Progenitor cell of endocrine pancreas (in vitro differentiated cells): ENCODE results near the gene NEDD8. TPM values are rescaled to one million over a fixed set of nuclear protein-coding genes. Genes with fewer than 3 reads are reported as not detected.
A peak's percentile ranks its signal among the peaks of the same experiment; 100 is the strongest.

Source experiments
- DNase-seq: peaks from one replicate; pipeline ENCODE4 v3.0.0; 2021; ENCODE audit warnings: low spot score; ENCODE audit not compliant: unreplicated experiment
- H3K27ac Mint-ChIP-seq: 2 replicates; pipeline ENCODE4 v1.8.0; 2021; ENCODE audit warnings: mild to moderate bottlenecking, moderate library complexity, mixed read lengths
- H3K27me3 Mint-ChIP-seq: 2 replicates; pipeline ENCODE4 v1.8.0; 2021; ENCODE audit warnings: mixed read lengths
- H3K36me3 Mint-ChIP-seq: 2 replicates; pipeline ENCODE4 v1.8.0; 2022; ENCODE audit warnings: mixed read lengths; ENCODE audit not compliant: insufficient read depth
- H3K4me1 Mint-ChIP-seq: 2 replicates; pipeline ENCODE4 v1.8.0; 2021; ENCODE audit warnings: low read depth, mixed read lengths
- H3K4me3 Mint-ChIP-seq: 2 replicates; pipeline ENCODE4 v1.8.0; 2021; ENCODE audit warnings: low read depth, mild to moderate bottlenecking, moderate library complexity, mixed read lengths
- H3K9me3 Mint-ChIP-seq: 2 replicates; pipeline ENCODE4 v1.8.0; 2021; ENCODE audit warnings: low read depth, mixed read lengths
- total RNA-seq: library from RNA; stranded (reverse); gene quantifications from 2 replicates; pipeline ENCODE4 v1.2.1, GENCODE V29; 2021
- TF ChIP-seq, protein P1 (sequence below): fragments of 200-600 bp; sonication (generic); IDR thresholded peaks from one replicate; pipeline ENCODE4 v1.5.0; 2021; ENCODE audit warnings: antibody characterized with exemption, mild to moderate bottlenecking; ENCODE audit not compliant: unreplicated experiment

NEDD8 gene
- total RNA-seq, 1 donor from 2014 or later = 161 TPM

DNA sequence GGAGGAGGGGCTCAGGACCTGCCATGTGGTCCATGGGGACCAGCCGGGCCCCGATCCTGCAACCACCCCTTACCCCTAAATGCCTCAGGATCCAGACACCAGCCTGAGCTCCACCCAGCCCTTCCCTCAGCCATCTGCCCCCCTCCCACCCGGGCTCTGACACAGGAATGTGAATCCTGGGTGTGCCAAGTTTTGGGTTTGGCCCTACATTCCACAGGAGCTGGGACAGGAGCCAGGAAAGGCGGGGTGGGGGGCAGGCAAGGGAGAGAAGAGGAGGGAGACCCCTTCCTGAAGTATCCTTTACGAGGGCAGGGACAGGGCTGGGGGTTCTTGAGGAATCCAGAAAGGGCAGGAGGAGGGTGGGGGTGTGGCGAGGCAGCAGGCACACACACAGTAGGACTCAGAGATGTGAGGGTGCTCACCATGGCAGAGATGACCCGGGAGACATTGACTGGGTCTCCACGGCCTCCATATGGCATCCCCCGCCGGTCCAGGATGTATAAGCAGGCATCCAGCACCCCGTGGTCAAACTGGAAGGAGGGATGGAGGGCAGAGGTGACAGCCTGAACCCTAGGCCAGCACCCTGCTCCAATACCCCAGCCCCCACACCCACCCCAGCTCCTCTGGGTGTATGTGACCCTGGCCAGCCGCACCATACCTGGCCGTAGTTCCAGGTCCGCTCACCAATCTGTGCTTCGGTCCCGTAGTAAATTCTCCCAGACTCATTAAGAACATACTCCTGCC lies 27.3 kb upstream of the NEDD8 start:
- no peak for DNase-seq
- no peak overlapping the region for H3K4me3 Mint-ChIP-seq
- H3K36me3 Mint-ChIP-seq = no peaks in the 10 kb centered on the region
- H3K27me3 Mint-ChIP-seq = no peaks in the 10 kb centered on the region
- H3K9me3 Mint-ChIP-seq = no peaks in the 10 kb centered on the region
- H3K4me1 Mint-ChIP-seq = no peaks in the 10 kb centered on the region
- peak overlapping the region; percentile 16 for H3K27ac Mint-ChIP-seq
- TF ChIP-seq, protein P1, sequence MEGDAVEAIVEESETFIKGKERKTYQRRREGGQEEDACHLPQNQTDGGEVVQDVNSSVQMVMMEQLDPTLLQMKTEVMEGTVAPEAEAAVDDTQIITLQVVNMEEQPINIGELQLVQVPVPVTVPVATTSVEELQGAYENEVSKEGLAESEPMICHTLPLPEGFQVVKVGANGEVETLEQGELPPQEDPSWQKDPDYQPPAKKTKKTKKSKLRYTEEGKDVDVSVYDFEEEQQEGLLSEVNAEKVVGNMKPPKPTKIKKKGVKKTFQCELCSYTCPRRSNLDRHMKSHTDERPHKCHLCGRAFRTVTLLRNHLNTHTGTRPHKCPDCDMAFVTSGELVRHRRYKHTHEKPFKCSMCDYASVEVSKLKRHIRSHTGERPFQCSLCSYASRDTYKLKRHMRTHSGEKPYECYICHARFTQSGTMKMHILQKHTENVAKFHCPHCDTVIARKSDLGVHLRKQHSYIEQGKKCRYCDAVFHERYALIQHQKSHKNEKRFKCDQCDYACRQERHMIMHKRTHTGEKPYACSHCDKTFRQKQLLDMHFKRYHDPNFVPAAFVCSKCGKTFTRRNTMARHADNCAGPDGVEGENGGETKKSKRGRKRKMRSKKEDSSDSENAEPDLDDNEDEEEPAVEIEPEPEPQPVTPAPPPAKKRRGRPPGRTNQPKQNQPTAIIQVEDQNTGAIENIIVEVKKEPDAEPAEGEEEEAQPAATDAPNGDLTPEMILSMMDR = no peak

DNA sequence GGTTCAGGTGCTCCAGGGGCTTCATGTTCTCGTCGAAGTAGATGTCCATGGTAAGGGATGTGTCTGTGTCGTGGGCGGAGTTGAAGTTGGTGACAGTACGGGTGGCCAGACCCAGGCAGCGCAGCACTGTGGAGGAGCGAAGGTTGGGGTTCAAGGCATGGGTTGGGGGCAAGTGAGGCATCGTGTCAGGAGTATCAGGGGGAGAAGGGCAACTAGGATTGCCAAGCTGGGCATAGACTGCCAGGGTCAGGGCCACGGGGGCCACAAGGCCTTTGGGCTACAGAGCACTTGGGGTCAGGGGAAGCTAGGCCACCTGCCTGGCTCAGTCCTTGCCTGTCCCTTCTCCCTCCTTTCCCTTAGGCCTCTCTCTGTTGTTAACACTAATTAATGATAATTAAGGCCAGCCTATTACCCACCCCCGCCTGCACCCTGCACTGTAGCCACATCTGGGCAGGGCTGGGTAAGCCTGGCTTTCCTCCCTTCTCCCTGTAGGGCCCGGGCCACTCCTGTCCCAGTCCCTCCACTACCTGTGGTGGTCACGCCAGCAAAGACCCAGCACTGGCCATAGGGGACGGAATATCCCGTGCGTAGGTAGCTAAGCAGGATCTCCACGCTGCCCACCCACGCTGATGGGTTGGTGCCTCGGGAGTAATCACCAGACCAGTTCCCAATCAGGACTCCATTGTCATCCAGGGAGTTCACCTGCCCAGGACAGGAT lies 26.5 kb upstream of the NEDD8 start:
- H3K4me3 Mint-ChIP-seq = no peak overlapping the region
- no peaks in the 10 kb centered on the region for H3K4me1 Mint-ChIP-seq
- H3K27me3 Mint-ChIP-seq = no peaks in the 10 kb centered on the region
- no peak for DNase-seq
- no peaks in the 10 kb centered on the region for H3K36me3 Mint-ChIP-seq
- no peak overlapping the region for H3K27ac Mint-ChIP-seq
- no peaks in the 10 kb centered on the region for H3K9me3 Mint-ChIP-seq
- TF ChIP-seq, protein P1 = no peak

GRCh38 chr14:24258119-24258518 lies 26.0 kb upstream of the NEDD8 start:
- Mint-ChIP-seq H3K27me3 (no peaks in the 10 kb centered on the region), H3K4me3 (no peak overlapping the region), H3K27ac (no peak overlapping the region), H3K9me3 (no peaks in the 10 kb centered on the region), H3K4me1 (no peaks in the 10 kb centered on the region), H3K36me3 (no peaks in the 10 kb centered on the region)
- no peak for DNase-seq
- TF ChIP-seq, protein P1 = no peak

DNA sequence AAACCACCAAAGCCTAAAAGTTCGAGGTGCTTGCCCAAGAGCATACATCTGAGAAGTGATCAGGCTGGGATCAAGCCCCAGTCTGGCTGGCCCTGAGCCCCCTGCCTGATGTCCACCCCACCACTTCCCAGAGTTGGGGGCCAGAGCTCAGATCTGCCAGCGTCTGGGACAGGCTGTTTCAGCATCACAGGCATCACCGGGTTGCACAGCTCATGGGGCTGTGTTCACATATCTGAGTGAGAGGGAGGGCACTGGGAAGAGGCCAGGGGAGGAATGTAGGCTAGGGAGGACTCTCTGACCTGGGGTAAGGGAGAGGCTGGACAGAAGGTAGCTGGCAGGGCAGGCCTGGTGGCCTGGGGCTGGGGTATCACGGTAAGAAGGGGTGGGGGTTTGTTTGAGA lies 24.8 kb upstream of the NEDD8 start:
- Mint-ChIP-seq H3K27ac (no peak overlapping the region), H3K27me3 (no peaks in the 10 kb centered on the region), H3K4me3 (no peak overlapping the region), H3K36me3 (no peaks in the 10 kb centered on the region), H3K9me3 (no peaks in the 10 kb centered on the region), H3K4me1 (no peaks in the 10 kb centered on the region)
- TF ChIP-seq, protein P1 = no peak
- no peak for DNase-seq

DNA sequence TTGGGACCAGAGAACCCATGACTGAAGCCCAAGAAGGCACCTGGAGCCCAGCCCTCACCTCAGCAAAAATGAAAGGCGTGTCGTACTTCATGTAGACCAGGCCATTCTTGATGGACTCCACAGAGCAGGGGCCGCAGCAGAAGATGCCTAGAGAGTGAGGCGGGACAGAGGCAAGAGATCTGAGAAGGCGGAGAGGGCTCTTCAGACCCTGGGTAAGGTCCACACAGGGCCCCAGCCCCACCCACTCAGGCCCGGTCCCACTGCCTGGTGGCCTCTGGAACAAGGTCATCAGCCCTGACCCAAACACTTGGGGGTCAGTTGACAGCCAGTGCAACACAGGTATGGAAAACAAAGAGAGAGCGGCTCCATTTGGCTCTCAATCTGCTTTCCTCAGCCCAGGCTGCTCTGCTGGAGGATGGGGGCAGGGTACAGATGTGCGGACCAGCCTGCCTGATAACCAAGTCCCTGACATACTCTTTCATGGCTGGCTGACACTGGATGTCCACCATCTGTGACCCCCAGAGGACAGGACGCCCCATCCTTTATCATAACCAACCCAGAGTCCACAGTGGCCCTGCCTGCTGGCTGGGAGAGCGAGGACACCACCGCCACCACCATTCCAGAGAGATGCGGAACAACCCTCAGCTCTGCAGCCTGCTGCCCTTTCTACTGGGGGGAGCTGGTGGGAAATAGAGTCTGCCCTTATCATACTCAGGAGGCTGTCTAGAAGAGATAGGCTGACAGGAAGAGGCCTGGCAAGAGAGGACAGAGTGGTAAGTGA lies 24.0 kb upstream of the NEDD8 start:
- DNase-seq = no peak
- Mint-ChIP-seq H3K27ac (no peak overlapping the region), H3K4me3 (no peak overlapping the region), H3K4me1 (no peaks in the 10 kb centered on the region), H3K27me3 (no peaks in the 10 kb centered on the region), H3K36me3 (no peaks in the 10 kb centered on the region), H3K9me3 (no peaks in the 10 kb centered on the region)
- TF ChIP-seq, protein P1 = no peak
